ENCODE data around the gene RNF149.
"Not testable (repeated sequence)": the region's sequence is repeated elsewhere in the genome, so short reads cannot be mapped to it uniquely, and the experiment has no call there.

Gene RNF149

GRCh38 chr2:101249826-101250225 is 58.7 kb downstream of the RNF149 start:
- no peaks in the 10 kb centered on the region for H3K27me3 ChIP-seq (ENCODE audit: insufficient read depth, low read depth)

GRCh38 chr2:101248756-101249155 is 59.7 kb downstream of the RNF149 start:
- H3K9ac ChIP-seq; H3K27me3 ChIP-seq (ENCODE audit: insufficient read depth, low read depth); H3K4me2 ChIP-seq; H4K20me1 ChIP-seq (ENCODE audit: insufficient read depth); H3K4me3 ChIP-seq (IDR thresholded peaks at IDR 0.05; ENCODE audit: insufficient read depth, low read depth, low read length); H3K4me1 ChIP-seq (ENCODE audit: low read depth, poor library complexity, severe bottlenecking); H3K36me3 ChIP-seq (ENCODE audit: insufficient read depth); H3K27ac ChIP-seq; H3K79me2 ChIP-seq (ENCODE audit: insufficient read depth, low read depth); H2AFZ ChIP-seq (ENCODE audit: low read depth): not testable (repeated sequence)

More at GRCh38 chr2:101249826-101250225, 58.7 kb downstream of the RNF149 start:
- Histone ChIP-seq H3K4me2 (no peak overlapping the region), H3K36me3 (ENCODE audit: insufficient read depth) (no peaks in the 10 kb centered on the region), H3K4me3 (IDR thresholded peaks at IDR 0.05; ENCODE audit: insufficient read depth, low read depth, low read length) (no peak overlapping the region), H3K79me2 (ENCODE audit: insufficient read depth, low read depth) (peaks cover 17% of the 10 kb centered on the region), H2AFZ (ENCODE audit: low read depth) (no peak overlapping the region), H3K4me1 (ENCODE audit: low read depth, poor library complexity, severe bottlenecking) (peaks cover 11% of the 10 kb centered on the region), H4K20me1 (ENCODE audit: insufficient read depth) (no peaks in the 10 kb centered on the region), H3K27ac (no peak overlapping the region), H3K9ac (no peak overlapping the region)
- TF ChIP-seq CTCF (conservative IDR thresholded peaks at IDR 0.05; ENCODE audit: low read depth, low read length) = no peak

GRCh38 chr2:101245468-101245867 is 63.0 kb downstream of the RNF149 start:
- not testable (repeated sequence) for H3K4me1 ChIP-seq (ENCODE audit: low read depth, poor library complexity, severe bottlenecking); H3K4me2 ChIP-seq; H3K79me2 ChIP-seq (ENCODE audit: insufficient read depth, low read depth); H3K4me3 ChIP-seq (IDR thresholded peaks at IDR 0.05; ENCODE audit: insufficient read depth, low read depth, low read length); H3K27ac ChIP-seq; H4K20me1 ChIP-seq (ENCODE audit: insufficient read depth); H3K9ac ChIP-seq; H3K27me3 ChIP-seq (ENCODE audit: insufficient read depth, low read depth); H3K36me3 ChIP-seq (ENCODE audit: insufficient read depth); H2AFZ ChIP-seq (ENCODE audit: low read depth)

- H4K20me1 ChIP-seq (ENCODE audit: insufficient read depth); H3K27ac ChIP-seq; H2AFZ ChIP-seq (ENCODE audit: low read depth); H3K79me2 ChIP-seq (ENCODE audit: insufficient read depth, low read depth); H3K36me3 ChIP-seq (ENCODE audit: insufficient read depth); H3K27me3 ChIP-seq (ENCODE audit: insufficient read depth, low read depth); H3K4me2 ChIP-seq; H3K4me3 ChIP-seq (IDR thresholded peaks at IDR 0.05; ENCODE audit: insufficient read depth, low read depth, low read length); H3K9ac ChIP-seq; H3K4me1 ChIP-seq (ENCODE audit: low read depth, poor library complexity, severe bottlenecking): not testable (repeated sequence)
These were observed 63.6 kb downstream of the RNF149 start for GRCh38 chr2:101244899-101245298.

GRCh38 chr2:101244373-101244772 is 64.1 kb downstream of the RNF149 start:
- not testable (repeated sequence) for H4K20me1 ChIP-seq (ENCODE audit: insufficient read depth); H3K27me3 ChIP-seq (ENCODE audit: insufficient read depth, low read depth); H3K27ac ChIP-seq; H2AFZ ChIP-seq (ENCODE audit: low read depth); H3K36me3 ChIP-seq (ENCODE audit: insufficient read depth); H3K4me3 ChIP-seq (IDR thresholded peaks at IDR 0.05; ENCODE audit: insufficient read depth, low read depth, low read length); H3K4me1 ChIP-seq (ENCODE audit: low read depth, poor library complexity, severe bottlenecking); H3K9ac ChIP-seq; H3K4me2 ChIP-seq; H3K79me2 ChIP-seq (ENCODE audit: insufficient read depth, low read depth)

- Histone ChIP-seq H2AFZ (ENCODE audit: low read depth) (no peak overlapping the region), H3K4me2 (no peak overlapping the region), H3K79me2 (ENCODE audit: insufficient read depth, low read depth) (no peaks in the 10 kb centered on the region), H3K4me3 (IDR thresholded peaks at IDR 0.05; ENCODE audit: insufficient read depth, low read depth, low read length) (no peak overlapping the region), H4K20me1 (ENCODE audit: insufficient read depth) (no peaks in the 10 kb centered on the region), H3K36me3 (ENCODE audit: insufficient read depth) (no peaks in the 10 kb centered on the region), H3K4me1 (ENCODE audit: low read depth, poor library complexity, severe bottlenecking) (no peaks in the 10 kb centered on the region), H3K9ac (no peak overlapping the region), H3K27ac (no peak overlapping the region), H3K27me3 (ENCODE audit: insufficient read depth, low read depth) (no peaks in the 10 kb centered on the region)
- TF ChIP-seq CTCF (conservative IDR thresholded peaks at IDR 0.05; ENCODE audit: low read depth, low read length) = no peak
These were observed 67.3 kb downstream of the RNF149 start for GRCh38 chr2:101241158-101241557.
